Measurements from ENCODE around the gene SH2D1B.
"Not testable (repeated sequence)": the region's sequence is repeated elsewhere in the genome, so short reads cannot be mapped to it uniquely, and the experiment has no call there.

GRCh38 chr1:162454361-162454760, 42.4 kb upstream of the SH2D1B start:
- TF ChIP-seq EZH2 (IDR thresholded peaks at IDR 0.05; ENCODE audit: borderline replicate concordance, insufficient read depth, low read depth, low read length, poor library complexity, severe bottlenecking) = not testable (repeated sequence)
- TF ChIP-seq, protein P1, sequence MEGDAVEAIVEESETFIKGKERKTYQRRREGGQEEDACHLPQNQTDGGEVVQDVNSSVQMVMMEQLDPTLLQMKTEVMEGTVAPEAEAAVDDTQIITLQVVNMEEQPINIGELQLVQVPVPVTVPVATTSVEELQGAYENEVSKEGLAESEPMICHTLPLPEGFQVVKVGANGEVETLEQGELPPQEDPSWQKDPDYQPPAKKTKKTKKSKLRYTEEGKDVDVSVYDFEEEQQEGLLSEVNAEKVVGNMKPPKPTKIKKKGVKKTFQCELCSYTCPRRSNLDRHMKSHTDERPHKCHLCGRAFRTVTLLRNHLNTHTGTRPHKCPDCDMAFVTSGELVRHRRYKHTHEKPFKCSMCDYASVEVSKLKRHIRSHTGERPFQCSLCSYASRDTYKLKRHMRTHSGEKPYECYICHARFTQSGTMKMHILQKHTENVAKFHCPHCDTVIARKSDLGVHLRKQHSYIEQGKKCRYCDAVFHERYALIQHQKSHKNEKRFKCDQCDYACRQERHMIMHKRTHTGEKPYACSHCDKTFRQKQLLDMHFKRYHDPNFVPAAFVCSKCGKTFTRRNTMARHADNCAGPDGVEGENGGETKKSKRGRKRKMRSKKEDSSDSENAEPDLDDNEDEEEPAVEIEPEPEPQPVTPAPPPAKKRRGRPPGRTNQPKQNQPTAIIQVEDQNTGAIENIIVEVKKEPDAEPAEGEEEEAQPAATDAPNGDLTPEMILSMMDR (IDR thresholded peaks at IDR 0.05) = not testable (repeated sequence)

All from B cell (primary cell).